Stimulated activated CD4-positive, alpha-beta T cell treated with anti-CD3 and anti-CD28 coated beads, Interleukin-12 subunit alpha, Interleukin-12 subunit beta, amount 100 ng/mL, for 48 hours (primary cell): ENCODE results near the gene OXNAD1.
A peak's percentile ranks its signal among the peaks of the same experiment; 100 is the strongest.

Source experiments
- DNase-seq, 3 donors: peaks; one replicate each; pipeline ENCODE4 v3.0.0-alpha.2; 2020; ENCODE audit warnings: low read depth in 2 of 3, low spot score in 1 of 3

Gene OXNAD1

DNA sequence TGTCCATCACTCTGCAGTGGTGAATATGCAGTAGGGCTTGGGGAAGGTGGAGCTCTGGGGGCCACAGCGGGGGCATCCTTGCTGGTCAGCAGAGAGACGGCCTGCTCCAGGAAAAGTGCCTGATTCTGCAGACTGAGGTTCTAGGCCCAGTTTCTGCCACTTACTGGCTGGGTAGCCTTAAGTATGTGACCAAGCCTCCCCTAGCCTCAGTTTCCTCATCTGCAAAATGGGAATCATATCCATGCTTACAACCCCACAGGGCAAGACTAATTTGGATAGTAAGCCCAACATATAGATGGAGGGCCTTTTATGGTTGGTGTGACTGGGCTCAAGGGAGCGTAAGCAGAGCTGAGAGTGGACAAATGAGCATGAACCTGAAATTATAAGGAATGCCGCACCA is 60.8 kb downstream of the OXNAD1 start:
- DNase-seq: no peak

DNA sequence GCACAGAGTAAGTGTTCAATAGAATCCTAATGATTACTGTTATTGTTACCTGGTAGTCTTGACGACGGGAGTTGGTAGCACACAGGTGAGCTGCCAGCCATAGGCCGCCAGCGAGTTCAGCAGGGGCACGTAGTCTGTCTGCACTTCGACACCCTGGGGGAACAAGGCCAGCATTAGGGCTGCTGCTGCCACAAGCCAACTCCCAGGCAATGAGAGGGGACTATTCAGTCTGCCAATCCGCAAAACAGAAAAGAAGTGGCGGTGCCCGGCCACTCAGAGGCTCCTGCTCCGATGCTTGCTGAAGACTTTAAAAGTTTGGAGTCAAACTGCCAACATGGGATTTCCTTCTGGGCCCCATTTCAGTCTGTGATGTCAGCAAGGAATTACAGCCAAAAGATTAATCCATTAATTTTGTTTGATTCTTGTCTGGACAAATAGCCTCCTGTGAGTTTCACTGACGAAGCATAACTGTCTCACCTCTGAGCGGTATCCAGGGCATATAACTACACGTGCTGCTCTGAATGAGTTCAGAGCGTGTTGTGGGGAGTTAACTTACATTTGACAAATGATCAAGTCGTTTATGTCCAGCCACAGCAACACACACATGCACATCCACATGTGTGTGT is 61.8 kb downstream of the OXNAD1 start:
- no peak for DNase-seq

DNA sequence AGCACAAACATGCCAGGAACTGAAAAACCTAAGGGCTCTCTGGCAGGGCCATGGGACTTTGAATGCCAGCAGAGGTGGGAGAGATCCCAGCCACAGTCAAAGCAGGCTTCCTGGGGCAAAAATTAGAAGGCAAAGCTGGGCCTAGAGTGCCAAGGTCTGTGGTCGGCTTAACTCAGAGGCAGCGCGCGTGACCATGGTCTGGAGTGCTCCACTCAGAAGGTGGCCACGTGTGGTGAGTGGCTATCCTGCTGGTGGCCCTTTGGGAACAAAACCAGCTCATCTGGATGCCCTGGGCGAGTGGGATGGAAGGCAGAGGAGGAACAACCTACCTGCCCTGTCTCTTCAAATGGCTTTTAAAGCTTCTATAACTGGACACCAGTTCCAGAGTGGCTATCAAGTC is 63.1 kb downstream of the OXNAD1 start:
- no peak for DNase-seq

DNA sequence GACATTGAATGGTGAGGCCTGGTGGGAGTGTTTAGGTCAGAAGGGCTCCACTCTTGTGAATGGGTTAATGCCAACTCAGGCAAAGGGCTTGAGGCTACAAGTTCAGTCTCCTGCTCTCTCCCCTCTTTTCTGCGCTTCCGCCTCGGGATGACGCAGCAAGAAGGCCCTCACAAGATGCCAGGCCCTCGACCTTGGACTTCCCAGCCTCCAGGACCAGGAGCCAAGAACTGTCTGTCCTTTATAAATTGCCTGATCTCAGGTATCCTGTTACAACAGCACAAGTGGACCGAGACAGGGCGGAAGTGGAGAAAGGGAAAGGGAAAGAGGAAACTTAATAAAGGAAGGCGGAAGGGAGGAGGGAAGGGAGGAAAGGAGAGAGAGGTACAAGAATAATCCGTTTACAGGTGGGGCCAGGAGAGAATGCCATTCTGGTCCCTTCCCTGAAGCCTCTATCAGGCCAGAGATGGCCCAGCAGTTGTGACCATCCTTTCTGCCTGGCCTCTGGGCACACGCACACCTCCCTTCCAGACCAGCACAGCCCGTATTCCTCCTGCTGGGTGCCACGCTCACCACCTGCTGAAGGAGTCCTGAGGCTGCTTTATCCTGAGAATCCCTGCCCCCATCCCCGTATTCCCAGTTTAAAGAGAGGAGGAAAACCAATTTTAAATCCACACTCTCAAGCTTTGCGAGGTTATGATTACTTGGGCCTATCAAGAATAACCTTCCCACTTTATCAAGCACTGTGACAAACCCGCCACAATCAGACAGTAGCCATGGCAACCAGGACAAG is 64.2 kb downstream of the OXNAD1 start:
- no peak for DNase-seq

DNA sequence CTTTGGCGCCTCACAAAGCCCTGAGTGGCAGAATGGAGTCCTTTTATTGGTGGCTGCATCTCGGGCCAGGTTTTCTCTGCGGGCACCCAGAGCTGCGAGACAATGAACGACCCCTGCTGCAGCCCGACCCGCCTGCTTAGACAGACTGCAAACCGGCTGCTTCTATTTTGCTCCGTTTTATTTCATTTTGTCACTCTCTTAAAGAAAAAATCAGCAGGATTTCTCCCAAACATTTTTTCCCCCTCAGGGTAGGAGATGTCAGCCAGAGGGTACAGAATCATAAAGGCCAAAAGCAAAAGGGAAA is 64.8 kb downstream of the OXNAD1 start:
- no peak for DNase-seq

DNA sequence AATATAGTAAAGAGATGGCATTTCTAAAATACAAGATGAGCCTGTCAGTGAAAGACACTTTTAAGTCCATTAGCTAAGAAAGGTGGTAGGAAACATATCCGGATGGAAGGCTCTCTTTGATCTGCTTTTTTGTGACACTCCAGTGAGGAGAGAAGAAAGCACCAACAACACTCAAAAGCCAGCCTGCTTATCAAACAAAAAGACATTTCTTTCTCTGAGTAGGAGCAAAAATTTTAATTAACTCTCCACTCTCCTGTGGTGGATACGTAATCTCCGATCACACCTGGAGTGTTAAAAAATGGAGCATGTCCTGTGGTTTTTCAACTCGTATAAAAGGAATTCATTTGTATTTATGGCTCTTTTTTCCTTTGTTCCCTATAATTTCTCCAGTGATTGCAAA is 65.3 kb downstream of the OXNAD1 start:
- no peak for DNase-seq

DNA sequence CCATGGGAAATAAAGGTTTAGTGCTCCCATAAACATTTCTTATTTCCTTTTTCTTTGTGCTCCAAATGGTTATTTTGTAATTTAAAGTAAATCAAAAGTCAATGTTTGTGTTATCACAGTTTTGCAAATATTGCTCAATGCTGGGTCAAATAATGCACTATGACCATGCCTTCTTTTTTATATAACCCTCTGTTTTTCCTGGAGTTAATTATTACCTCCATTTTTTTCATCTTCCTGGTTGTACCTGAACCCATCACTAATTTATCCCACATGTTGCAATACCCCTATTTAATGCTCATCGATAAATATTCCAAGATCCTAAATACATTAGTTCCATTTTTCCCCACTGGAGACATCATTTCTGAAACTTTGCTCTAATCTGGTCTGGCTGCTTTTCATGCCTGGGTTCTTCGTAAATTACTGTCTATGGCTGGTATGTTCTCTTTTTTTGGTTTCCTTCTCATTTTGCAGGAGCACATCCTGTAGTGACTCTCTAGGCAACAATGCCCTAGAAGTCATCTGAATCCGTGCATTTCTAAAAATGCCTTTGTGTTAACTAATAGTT is 66.4 kb downstream of the OXNAD1 start:
- no peak for DNase-seq

DNA sequence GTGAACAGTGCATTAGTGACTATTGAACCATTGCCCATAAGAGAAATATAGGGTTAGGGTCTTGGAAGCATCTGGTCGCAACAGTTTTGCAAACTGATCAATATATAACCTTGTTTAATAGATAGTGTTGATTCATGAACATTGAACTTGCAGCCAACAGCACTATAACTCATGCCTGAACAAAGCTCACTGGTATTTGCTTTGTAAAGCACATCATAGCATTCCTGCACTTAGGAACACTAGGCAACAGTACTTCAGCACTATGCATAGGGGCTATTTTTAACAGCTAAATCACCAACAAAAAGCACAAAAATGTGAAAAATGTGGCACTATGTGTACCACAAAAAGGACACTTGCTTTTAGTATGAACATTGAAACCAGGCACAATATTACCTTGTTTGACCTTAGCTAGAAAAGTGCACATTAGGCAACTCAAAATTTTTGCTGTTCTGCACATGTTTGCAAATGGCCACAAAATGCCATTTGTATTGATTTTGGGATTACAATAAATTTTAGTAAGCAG is 68.0 kb downstream of the OXNAD1 start:
- DNase-seq: no peak

DNA sequence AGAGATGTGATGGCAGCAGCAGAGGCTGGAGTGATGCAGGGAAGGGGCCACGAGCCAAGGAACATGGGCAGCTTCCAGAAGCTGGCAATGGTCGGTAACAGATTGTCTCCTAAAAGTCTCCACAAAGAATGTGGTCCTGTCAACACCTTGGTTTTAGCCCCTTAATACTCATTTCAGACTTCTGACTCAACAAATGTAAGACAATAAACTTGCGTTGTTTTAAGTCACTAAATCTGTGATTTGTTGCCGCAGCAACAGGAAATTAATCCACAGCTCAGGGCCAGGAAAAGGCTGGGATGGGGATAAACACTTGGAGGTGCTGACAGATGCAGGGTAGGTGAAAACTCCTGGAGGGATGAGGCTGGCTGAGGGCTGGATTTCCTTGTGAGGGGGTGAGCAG is 69.9 kb downstream of the OXNAD1 start:
- no peak for DNase-seq

DNA sequence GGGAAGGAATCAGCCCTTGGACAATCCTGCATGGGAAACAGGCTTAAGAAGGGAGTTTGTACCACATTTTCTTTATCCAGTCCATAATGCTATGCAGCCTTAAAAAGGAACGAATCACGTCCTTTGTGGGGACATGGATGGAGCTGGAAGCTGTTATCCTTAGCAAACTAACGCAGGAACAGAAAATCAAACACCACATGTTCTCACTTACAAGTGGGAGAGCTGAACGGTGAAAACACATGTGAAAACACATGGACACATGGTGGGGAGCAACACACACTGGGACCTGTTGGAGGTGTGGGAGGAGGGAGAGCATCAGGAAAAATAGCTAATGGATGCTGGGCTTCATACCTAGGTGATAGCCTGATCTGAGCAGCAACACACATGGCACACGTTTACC is 70.3 kb downstream of the OXNAD1 start:
- no peak for DNase-seq

DNA sequence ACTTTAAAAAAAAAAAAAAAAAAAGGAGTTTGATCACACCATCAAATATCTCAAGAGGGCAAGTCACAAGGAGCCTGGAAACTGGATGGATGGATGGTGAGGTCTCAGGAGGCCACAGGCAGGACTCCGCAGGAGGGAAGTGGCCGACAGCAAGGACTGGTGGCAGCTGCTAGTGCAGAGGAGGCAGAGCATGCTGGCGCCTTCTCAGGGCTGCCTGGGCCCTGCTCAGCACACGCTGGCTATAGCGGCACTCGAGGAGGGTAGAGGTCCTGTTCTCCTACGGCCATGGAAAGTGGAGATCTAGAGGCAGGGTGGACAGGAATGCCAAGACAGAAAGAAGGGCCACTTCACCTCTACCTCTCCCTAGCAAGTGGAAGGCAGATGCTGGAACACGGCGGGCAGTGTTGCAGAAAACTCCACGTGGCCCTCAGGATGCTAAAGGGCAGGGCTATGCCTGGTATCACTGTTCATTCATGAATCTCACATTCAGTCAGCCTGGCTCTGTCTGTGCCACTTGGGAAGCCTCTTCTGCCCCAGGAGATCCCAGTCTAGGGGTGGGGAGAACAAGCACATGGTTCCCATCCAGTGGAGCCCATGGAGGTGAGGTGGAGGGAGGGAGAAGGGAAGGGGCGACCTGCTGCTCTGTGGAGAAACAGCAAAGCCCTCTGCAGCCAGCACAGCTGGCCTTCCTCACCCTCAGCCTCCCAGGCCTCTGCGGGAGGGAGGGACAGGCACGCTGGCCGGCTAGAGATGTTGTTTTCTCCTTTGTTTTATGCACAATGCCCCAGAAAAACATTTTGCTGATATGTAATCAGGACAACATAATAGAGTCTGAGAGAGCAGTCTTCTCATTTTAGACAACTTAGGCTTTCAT is 71.0 kb downstream of the OXNAD1 start:
- DNase-seq: no peak

DNA sequence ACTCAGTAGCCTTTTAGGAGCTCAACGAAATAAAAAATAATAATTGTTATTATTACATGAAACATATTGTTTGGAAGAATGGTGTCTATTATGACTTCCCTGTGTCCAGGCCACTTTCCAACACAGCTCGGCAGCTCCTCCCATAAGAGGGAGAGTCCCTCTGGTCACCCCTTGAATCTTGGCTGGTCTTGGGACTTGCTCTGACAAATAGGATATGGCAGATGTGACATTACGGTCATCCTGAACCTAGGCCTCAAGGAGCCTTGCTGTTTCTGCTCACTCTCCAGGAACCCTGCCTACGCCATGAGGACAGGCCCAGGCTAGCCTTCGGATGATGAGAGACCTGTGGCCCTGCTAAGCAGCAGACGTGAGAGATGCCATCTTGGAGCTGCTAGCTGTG is 71.8 kb downstream of the OXNAD1 start:
- DNase-seq: no peak

DNA sequence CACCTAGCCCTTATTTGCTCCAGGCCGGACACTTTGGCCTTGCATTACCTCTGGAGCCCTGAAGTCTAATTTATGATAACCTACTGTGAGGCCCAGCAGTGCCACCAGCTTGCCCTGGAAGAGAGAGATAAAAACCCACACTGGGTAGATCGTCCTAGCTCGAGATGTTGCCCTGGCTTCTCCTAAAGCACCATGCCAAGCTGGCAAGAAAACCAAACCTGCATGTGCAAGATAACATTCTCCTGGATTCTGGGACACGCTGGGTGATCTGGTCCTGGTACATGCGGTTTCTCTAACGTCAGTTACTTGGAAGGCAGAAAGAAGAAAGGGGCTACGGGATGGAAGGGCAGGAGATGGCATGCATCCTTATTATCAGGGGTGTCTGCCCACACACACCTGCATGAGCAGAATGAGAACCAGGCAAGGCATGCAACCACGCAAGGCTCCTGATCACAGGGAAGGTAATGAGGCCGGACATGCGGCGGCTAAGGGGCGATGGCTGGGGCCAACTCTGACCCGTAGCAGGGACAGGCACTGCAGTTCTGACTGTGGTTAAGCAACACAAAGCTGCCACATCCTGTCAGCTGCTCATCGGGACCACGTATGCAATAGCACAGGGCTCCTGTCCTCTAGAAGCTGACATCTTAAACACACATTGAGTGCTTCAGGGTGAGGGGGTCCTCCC is 73.0 kb downstream of the OXNAD1 start:
- DNase-seq: no peak

DNA sequence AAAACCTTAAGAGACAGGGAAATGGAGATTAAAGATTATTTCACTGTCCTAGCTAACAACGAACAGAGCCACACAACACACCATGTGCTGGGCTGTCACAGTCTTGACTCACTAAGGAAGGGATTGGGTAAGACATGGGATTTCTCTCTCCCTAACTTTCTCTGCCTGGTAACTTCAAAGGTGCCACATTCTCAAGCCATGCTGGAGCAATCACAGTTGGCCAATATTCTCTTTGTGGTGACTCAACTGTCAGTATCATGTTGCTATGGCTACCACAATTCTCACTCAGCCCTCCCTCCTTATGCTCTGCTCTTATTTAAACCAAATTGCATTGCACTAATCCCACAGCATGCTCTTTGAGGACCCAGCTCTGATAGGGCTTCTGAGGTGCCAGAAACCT is 74.0 kb downstream of the OXNAD1 start:
- peak in 1 of 3 donors; percentile 22 for DNase-seq

DNA sequence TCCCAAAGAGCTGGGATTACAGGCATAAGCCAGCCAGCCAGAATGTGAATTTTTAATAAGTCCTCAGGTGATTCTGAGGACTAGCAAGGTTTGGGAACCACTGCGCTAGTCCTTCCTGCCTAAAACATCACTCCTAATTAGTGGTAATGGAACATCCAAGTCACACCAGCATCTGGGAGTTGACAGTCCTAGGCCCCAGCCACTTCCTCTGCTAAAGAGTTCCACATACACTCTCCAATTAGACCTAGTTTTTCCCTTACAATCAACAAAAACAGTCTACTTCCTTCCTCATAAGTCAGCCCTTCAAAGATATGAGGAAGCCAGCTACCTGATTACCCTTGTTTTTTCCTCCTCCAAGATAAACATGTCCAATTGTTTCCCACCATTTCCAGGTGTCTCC is 78.1 kb downstream of the OXNAD1 start:
- DNase-seq: no peak

DNA sequence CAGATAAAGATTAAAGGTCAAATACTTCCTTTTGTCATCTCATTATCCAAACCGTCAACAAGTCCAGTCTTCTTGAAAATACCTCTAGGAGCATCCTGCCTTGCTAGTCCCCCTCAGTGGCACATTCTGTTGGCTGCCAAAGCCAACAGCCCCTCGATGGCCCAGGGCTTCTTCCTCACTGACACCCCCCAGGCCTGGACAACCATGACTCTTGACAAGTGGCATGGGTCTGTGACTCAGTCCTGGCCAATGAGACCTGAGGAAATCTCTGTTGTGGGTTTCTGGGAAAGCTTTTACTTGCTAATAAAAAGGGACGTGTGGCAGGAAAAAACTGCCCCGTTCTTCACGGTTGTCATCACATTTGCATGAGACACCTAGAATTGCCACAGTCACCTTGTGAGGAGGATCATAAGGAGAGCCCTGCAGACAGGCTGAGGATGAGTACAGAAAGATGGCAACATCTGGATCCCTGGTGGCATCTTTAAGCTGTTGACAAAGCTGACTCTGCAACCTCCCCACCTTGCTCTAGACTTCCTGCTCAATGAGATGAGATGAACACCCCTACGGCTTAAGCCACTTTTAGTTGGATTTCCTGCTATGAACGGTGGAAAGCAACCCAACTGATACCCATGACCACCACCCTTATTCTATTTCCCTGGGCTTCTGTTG is 81.5 kb downstream of the OXNAD1 start:
- no peak for DNase-seq

DNA sequence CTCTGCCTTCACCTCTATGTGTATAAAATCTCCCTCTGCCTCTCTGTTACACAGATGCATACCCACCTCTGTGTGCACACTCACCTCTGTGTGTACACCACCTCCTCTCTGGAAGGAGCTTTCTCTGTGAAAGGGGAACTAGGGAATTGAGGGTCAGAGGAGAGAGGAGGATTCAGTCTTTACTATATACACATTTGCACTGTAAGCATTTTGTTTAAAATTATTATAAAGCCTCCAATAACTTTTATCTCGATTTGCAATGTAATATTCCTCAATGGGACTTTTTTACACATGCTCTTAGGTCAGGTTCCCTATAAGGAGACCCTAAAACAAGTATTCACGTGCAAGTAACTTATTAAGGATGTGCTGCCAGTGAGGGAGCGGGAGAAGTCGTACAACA is 82.5 kb downstream of the OXNAD1 start:
- DNase-seq: no peak

DNA sequence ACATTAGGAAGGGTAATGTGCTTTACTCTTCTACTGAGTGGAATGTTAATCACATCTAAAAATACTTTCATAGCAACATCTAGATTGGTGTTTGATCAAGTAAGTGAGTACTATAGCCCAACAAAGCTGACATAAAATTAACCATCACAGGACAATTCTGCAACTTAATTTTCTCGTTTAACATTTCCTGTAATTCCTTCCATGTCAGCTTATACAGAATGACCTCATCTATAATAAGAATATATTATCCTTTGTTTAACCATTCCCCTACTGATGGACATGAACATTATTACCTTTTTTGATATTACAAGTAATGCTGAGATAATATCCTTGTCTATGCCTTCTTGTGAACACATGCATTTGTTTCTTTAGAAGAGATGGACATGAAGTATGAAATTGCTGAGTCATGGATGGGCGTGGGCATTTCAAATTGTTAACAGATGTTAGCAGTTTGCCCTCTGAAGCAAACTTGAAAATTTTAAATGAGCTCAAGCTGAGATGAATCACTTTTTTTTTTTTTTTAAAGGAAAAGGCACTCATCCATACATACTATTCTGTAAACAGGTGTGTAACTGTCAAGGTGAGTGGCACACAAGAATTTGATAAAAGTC is 85.1 kb downstream of the OXNAD1 start:
- no peak for DNase-seq

DNA sequence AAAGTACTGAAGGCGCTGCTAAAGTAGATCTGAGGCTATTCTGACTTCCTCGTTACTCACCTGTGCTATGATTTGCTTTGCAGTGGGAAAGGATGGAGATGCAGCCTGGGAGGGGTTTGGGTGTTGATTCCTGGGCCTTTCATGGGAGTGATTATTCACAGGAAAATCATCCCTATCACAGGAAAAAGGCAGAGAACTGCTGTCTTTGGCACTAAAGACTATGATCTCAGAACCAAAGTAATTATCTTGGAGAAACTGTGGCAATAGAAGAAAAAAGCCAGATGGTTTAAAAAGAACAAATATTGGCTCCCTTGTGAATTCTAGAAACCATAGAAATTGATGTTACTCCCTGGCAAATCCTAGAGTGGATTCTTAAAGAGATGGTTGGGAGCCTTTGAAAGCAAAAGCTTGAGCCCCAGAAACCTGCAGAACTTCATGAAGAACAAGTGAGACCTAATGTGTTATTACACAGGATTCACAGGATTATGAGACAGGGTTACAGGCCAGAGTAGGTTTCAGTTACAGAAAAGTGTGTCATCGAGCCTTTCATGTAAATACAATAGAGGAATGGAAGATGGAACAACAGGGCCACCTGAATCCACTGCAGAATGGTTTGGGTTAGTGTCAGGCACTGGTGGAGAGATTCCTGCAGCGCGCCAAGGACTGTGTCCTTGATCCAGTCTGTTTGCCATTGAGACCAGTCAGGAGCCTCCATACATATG is 85.7 kb downstream of the OXNAD1 start:
- DNase-seq: no peak
